Fibroblast of the aortic adventitia (primary cell): Measurements from ENCODE around the gene BPTF. TPM values are rescaled to one million over a fixed set of nuclear protein-coding genes. Genes with fewer than 3 reads are reported as not detected.

Experiments
- DNase-seq: peaks from one replicate; pipeline ENCODE4 v3.0.0-alpha.2; 2010; ENCODE audit warnings: low read depth
- H3K4me3 ChIP-seq: 2 replicates; pipeline ENCODE4 v1.5.1; 2011; ENCODE audit warnings: low read depth, mild to moderate bottlenecking, control low read depth, low read length, moderate library complexity
- total RNA-seq: library from RNA; depleted of rRNA; stranded (reverse); fragments of >200 nt; gene quantifications from 2 replicates; pipeline ENCODE4 v1.2.3, GENCODE V29; 2012; ENCODE audit warnings: low replicate concordance
- TF ChIP-seq, protein P1 (sequence below): IDR thresholded peaks from 2 replicates; pipeline ENCODE4 v1.5.1; 2011; ENCODE audit warnings: mild to moderate bottlenecking, low read length, control low read depth, inconsistent platforms; ENCODE audit not compliant: insufficient read depth

The BPTF gene
- total RNA-seq, 1 donor, result 65.4 TPM

DNA sequence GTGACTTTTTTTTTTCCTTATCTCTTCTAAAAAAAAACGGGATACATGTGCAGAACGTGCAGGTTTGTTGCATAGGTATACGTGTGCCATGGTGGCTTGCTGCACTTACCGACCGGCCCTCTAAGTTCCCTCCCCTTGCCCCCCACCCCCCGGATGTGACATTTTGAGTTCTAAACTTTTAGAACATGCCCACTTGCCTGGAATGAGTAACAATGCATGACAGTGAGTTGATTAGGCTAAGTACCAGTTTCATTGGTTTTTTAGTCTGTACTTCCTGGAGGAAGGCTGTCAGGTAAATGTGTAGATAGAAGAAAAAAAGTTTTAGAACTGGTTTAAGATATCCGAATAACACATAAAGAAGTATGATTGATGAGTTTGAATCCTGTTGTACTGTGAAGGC, 4.0 kb downstream of the BPTF start:
- DNase-seq, result no peak
- TF ChIP-seq, protein P1, sequence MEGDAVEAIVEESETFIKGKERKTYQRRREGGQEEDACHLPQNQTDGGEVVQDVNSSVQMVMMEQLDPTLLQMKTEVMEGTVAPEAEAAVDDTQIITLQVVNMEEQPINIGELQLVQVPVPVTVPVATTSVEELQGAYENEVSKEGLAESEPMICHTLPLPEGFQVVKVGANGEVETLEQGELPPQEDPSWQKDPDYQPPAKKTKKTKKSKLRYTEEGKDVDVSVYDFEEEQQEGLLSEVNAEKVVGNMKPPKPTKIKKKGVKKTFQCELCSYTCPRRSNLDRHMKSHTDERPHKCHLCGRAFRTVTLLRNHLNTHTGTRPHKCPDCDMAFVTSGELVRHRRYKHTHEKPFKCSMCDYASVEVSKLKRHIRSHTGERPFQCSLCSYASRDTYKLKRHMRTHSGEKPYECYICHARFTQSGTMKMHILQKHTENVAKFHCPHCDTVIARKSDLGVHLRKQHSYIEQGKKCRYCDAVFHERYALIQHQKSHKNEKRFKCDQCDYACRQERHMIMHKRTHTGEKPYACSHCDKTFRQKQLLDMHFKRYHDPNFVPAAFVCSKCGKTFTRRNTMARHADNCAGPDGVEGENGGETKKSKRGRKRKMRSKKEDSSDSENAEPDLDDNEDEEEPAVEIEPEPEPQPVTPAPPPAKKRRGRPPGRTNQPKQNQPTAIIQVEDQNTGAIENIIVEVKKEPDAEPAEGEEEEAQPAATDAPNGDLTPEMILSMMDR, result no peak
- H3K4me3 ChIP-seq, result no peak overlapping the region

DNA sequence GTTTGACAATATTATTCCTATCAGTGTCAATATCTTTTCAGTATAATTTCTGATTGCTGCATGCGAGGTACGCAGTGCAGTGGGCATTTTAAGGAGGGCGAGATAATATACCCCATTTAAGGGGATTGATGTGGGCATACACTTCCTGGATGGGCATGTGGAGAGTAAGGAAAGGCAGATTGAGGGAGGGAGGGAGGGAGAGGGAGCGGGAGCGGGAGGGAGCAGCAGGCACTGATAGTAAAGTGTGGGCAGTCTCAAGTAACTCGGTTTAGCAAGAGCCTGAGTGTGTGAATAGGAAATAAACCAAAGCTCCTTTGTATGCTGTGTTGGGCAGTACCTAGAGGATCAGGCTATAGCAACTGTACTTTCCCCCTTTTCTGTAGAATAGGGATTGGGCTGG, 5.1 kb downstream of the BPTF start:
- TF ChIP-seq, protein P1, result no peak
- DNase-seq, result no peak
- no peak overlapping the region for H3K4me3 ChIP-seq

DNA sequence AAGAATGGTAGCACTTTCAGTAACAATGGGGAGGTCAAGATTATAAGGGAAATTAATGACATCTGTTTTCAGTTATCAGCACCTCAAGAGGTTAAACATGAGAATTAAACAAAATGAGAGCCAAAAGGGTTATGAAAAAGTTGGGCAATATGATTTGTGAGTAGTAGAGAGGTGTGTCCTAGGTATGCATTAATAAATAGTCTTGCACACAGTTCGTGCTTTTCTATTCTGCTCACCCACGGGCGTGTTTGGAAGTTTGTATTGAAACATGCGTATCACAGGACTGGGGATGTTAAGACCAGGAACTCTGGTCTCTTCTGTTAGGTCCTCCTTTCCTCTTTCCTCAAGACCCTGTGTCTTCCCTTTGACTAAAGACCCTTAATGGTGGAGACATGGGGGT, 6.0 kb downstream of the BPTF start:
- DNase-seq, result peak; percentile 42
- no peak overlapping the region for H3K4me3 ChIP-seq
- TF ChIP-seq, protein P1, result no peak

DNA sequence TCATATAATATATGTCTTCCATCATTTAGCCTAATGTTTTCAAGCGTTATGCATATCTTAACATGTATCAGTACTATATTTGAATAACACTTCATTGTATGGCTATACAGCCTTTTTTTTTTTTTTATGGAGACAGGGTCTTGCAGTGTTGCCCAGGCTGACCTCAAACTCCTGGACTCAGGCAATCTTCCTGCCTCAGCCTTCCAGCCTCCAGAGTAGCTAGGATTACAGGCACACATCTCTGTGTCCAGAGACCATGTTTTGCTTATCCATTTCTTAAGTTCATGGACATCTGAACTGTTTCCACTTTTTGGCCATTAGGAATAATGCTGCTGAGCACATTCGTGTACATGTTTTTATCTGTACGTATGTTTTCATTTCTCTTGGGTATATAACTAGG, 7.8 kb downstream of the BPTF start:
- no peak for DNase-seq
- TF ChIP-seq, protein P1, result no peak
- H3K4me3 ChIP-seq, result no peak overlapping the region

DNA sequence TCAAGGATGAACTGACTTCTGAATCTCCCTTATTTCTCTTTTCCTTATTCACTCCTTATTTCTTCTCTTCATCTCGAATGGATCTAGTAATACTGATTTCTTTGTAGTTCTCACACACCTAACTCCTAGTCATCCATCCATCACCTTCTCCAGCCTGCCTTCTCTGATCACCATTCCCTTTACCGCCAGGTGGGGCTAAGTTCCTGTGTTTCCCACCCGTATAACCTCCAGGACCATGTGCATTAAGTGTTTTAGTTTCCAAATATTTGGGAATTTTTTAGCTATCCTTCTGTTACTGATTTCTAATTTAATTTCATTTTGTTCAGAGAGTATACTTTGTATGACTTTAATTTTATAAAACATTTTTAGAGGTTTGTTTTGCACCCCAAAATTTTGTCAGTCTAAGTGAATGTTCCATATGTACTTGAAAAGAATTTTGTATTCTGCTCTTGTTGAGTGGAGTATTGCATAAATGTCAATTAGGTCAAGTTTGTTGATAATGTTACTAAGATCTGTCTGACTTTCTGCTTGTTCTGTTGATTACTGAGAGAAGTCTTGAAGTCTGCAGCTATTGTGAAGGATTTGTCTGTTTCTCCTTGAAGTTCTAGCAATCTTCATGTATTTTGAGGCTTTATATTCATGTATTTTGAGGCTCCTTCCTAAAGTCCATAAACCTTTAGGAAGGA, 8.8 kb downstream of the BPTF start:
- DNase-seq, result no peak

GRCh38 chr17:67834634-67835033, 9.3 kb downstream of the BPTF start:
- H3K4me3 ChIP-seq, result no peak overlapping the region
- TF ChIP-seq, protein P1, result no peak
- DNase-seq, result no peak

More for the DNA sequence above, 8.8 kb downstream of the BPTF start:
- no peak overlapping the region for H3K4me3 ChIP-seq
- TF ChIP-seq, protein P1, result no peak
